ENCODE results near the gene UNCX. TPM values are rescaled to one million over a fixed set of nuclear protein-coding genes. Genes with fewer than 3 reads are reported as not detected.

The UNCX gene
- total RNA-seq, 1 donor from 2014 or later = not detected

- peaks cover 72% of the 10 kb centered on the region for H3K27me3 ChIP-seq (ENCODE audit: low read depth)
- no peak overlapping the region for H3K27ac ChIP-seq (replicated peaks)
- no peak for DNase-seq
- no peak overlapping the region for H3K4me3 ChIP-seq
- TF ChIP-seq CTCF (IDR thresholded peaks at IDR 0.05; ENCODE audit: borderline replicate concordance) = no peak
- no peaks in the 10 kb centered on the region for H3K4me1 ChIP-seq
- intact Hi-C loops (cut with micrococcal nuclease) = no loop called here
- H3K36me3 ChIP-seq = no peaks in the 10 kb centered on the region
- H3K9me3 ChIP-seq (replicated peaks) = no peaks in the 10 kb centered on the region
Observed at GRCh38 chr7:1282679-1283078, 50.0 kb downstream of the UNCX start.

- peaks cover 72% of the 10 kb centered on the region for H3K27me3 ChIP-seq (ENCODE audit: low read depth)
- no peaks in the 10 kb centered on the region for H3K4me1 ChIP-seq
- H3K9me3 ChIP-seq (replicated peaks) = no peaks in the 10 kb centered on the region
- no peaks in the 10 kb centered on the region for H3K36me3 ChIP-seq
- no peak for TF ChIP-seq CTCF (IDR thresholded peaks at IDR 0.05; ENCODE audit: borderline replicate concordance)
- intact Hi-C loops (cut with micrococcal nuclease) = no loop called here
- DNase-seq = no peak
- H3K27ac ChIP-seq (replicated peaks) = no peak overlapping the region
- no peak overlapping the region for H3K4me3 ChIP-seq
Observed at GRCh38 chr7:1283337-1283736, 50.7 kb downstream of the UNCX start.

GRCh38 chr7:1283941-1284742 lies 51.5 kb downstream of the UNCX start:
- DNase-seq = no peak
- H3K36me3 ChIP-seq = no peaks in the 10 kb centered on the region
- no peak overlapping the region for H3K4me3 ChIP-seq
- H3K27me3 ChIP-seq (ENCODE audit: low read depth) = peaks cover 72% of the 10 kb centered on the region
- intact Hi-C loops (cut with micrococcal nuclease) = no loop called here
- H3K9me3 ChIP-seq (replicated peaks) = no peaks in the 10 kb centered on the region
- no peaks in the 10 kb centered on the region for H3K4me1 ChIP-seq
- TF ChIP-seq CTCF (IDR thresholded peaks at IDR 0.05; ENCODE audit: borderline replicate concordance) = no peak
- no peak overlapping the region for H3K27ac ChIP-seq (replicated peaks)

DNA sequence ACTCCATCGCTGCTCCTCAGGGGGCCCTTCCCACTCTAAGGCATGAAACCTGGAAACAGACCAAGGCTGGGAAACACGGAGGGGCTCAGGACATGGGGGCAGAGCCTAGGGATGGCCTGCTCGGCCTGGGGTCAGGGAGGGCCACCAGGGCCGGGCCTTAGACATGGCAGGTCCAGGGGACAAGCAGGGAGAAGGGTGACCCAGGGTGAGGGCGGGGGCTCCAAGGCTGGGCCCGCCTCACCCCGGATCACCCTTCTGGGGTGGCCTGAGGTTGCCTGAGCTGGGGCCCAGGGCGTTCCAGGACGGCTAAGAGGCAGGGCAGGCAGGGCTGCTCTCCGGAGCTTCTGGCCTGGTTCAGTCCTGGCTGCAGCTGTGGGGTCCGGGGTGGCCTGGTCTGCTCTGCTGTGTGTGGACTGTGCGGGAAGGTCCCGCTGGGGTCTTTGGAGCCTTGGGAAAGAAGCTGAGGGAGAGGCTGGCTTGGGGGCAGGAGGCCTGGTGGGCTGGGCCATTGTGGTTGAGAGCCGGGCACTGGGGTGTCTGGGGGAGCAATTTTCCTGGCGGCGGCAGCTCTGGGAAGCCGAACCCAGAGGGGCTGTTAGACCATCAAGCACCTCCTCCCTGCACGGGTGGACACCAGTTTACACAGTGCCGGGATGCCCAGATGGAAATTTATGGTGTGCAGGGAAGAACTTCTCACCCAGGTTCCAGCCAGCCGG lies 52.2 kb downstream of the UNCX start:
- Histone ChIP-seq H3K4me1 (peaks cover 4% of the 10 kb centered on the region), H3K4me3 (no peak overlapping the region), H3K27me3 (ENCODE audit: low read depth) (peaks cover 77% of the 10 kb centered on the region), H3K9me3 (replicated peaks) (no peaks in the 10 kb centered on the region), H3K36me3 (no peaks in the 10 kb centered on the region), H3K27ac (replicated peaks) (no peak overlapping the region)
- DNase-seq = peak; percentile 10
- no peak for TF ChIP-seq CTCF (IDR thresholded peaks at IDR 0.05; ENCODE audit: borderline replicate concordance)
- intact Hi-C loops (cut with micrococcal nuclease) = no loop called here

- H3K27ac ChIP-seq (replicated peaks) = no peak overlapping the region
- intact Hi-C loops (cut with micrococcal nuclease) = no loop called here
- TF ChIP-seq CTCF (IDR thresholded peaks at IDR 0.05; ENCODE audit: borderline replicate concordance) = no peak
- no peak overlapping the region for H3K4me3 ChIP-seq
- H3K4me1 ChIP-seq = peaks cover 13% of the 10 kb centered on the region
- peaks cover 85% of the 10 kb centered on the region for H3K27me3 ChIP-seq (ENCODE audit: low read depth)
- H3K9me3 ChIP-seq (replicated peaks) = no peaks in the 10 kb centered on the region
- DNase-seq = peak; percentile 7
- H3K36me3 ChIP-seq = no peaks in the 10 kb centered on the region
Observed at GRCh38 chr7:1285556-1286301, 53.1 kb downstream of the UNCX start.

All from left ventricle myocardium inferior (tissue), 1 donor.